Progenitor cell of endocrine pancreas (in vitro differentiated cells): Measurements from ENCODE around the gene DEFB127. TPM values are rescaled to one million over a fixed set of nuclear protein-coding genes. Genes with fewer than 3 reads are reported as not detected.
A peak's percentile ranks its signal among the peaks of the same experiment; 100 is the strongest.
"Not testable (repeated sequence)": the region's sequence is repeated elsewhere in the genome, so short reads cannot be mapped to it uniquely, and the experiment has no call there.

Experiments
- DNase-seq: peaks from one replicate; pipeline ENCODE4 v3.0.0; 2021; ENCODE audit warnings: low spot score; ENCODE audit not compliant: unreplicated experiment
- H3K27ac Mint-ChIP-seq: 2 replicates; pipeline ENCODE4 v1.8.0; 2021; ENCODE audit warnings: mild to moderate bottlenecking, moderate library complexity, mixed read lengths
- H3K27me3 Mint-ChIP-seq: 2 replicates; pipeline ENCODE4 v1.8.0; 2021; ENCODE audit warnings: mixed read lengths
- H3K36me3 Mint-ChIP-seq: 2 replicates; pipeline ENCODE4 v1.8.0; 2022; ENCODE audit warnings: mixed read lengths; ENCODE audit not compliant: insufficient read depth
- H3K4me1 Mint-ChIP-seq: 2 replicates; pipeline ENCODE4 v1.8.0; 2021; ENCODE audit warnings: low read depth, mixed read lengths
- H3K4me3 Mint-ChIP-seq: 2 replicates; pipeline ENCODE4 v1.8.0; 2021; ENCODE audit warnings: low read depth, mild to moderate bottlenecking, moderate library complexity, mixed read lengths
- H3K9me3 Mint-ChIP-seq: 2 replicates; pipeline ENCODE4 v1.8.0; 2021; ENCODE audit warnings: low read depth, mixed read lengths
- CTCF ChIP-seq: fragments of 200-600 bp; sonication (generic); IDR thresholded peaks from one replicate; pipeline ENCODE4 v1.5.0; 2021; ENCODE audit warnings: antibody characterized with exemption, mild to moderate bottlenecking; ENCODE audit not compliant: unreplicated experiment
- long read RNA-seq: library from polyadenylated mRNA; unstranded; transcript quantifications from one replicate; pipeline ENCODE4 v2.0.0, GENCODE V29; 2020
- total RNA-seq: library from RNA; stranded (reverse); gene quantifications from 2 replicates; pipeline ENCODE4 v1.2.1, GENCODE V29; 2021

Gene DEFB127
- total RNA-seq, result not detected in 2 replicates
- long read RNA-seq, result 0 reads

- H3K9me3 Mint-ChIP-seq, result no peaks in the 10 kb centered on the region
- H3K36me3 Mint-ChIP-seq, result no peaks in the 10 kb centered on the region
- TF ChIP-seq CTCF, result no peak
- no peak within 1 kb of the TSS for H3K4me3 Mint-ChIP-seq
- DNase-seq, result no peak
- H3K27me3 Mint-ChIP-seq, result peaks cover 24% of the 10 kb centered on the region
- no peak within 1 kb of the TSS for H3K27ac Mint-ChIP-seq
- H3K4me1 Mint-ChIP-seq, result peaks cover 3% of the 10 kb centered on the region
These were observed at the start of gene DEFB127 for GRCh38 chr20:157154-157553. TSS of gene DEFB127 (plus strand) at chr20:157454. CDS start at chr20:157545, 91 bp downstream.

- H3K4me1 Mint-ChIP-seq, result no peaks in the 10 kb centered on the region
- H3K4me3 Mint-ChIP-seq, result no peak overlapping the region
- TF ChIP-seq CTCF, result no peak
- no peak overlapping the region for H3K27ac Mint-ChIP-seq
- DNase-seq, result no peak
- no peaks in the 10 kb centered on the region for H3K36me3 Mint-ChIP-seq
- H3K27me3 Mint-ChIP-seq, result no peaks in the 10 kb centered on the region
- H3K9me3 Mint-ChIP-seq, result peaks cover 6% of the 10 kb centered on the region
These were observed 44.9 kb upstream of the DEFB127 start for GRCh38 chr20:112396-112795.

GRCh38 chr20:117518-117917 is 39.7 kb upstream of the DEFB127 start:
- H3K27me3 Mint-ChIP-seq, result peaks cover 4% of the 10 kb centered on the region
- H3K9me3 Mint-ChIP-seq, result peaks cover 5% of the 10 kb centered on the region

GRCh38 chr20:129786-130323 is 27.4 kb upstream of the DEFB127 start:
- not testable (repeated sequence) for H3K27me3 Mint-ChIP-seq, DNase-seq, H3K9me3 Mint-ChIP-seq, H3K4me1 Mint-ChIP-seq, H3K36me3 Mint-ChIP-seq
- peak overlapping the region; percentile 41 for H3K27ac Mint-ChIP-seq
- peak overlapping the region; percentile 55 for H3K4me3 Mint-ChIP-seq

More at GRCh38 chr20:117518-117917, 39.7 kb upstream of the DEFB127 start:
- Mint-ChIP-seq H3K27ac (no peak overlapping the region), H3K4me1 (no peaks in the 10 kb centered on the region), H3K4me3 (no peak overlapping the region), H3K36me3 (no peaks in the 10 kb centered on the region)
- no peak for TF ChIP-seq CTCF
- no peak for DNase-seq

GRCh38 chr20:137668-138490 is 19.4 kb upstream of the DEFB127 start:
- Mint-ChIP-seq H3K36me3 (no peaks in the 10 kb centered on the region), H3K27ac (no peak overlapping the region), H3K4me1 (no peaks in the 10 kb centered on the region), H3K9me3 (peaks cover 20% of the 10 kb centered on the region), H3K27me3 (peaks cover 12% of the 10 kb centered on the region), H3K4me3 (no peak overlapping the region)
- TF ChIP-seq CTCF, result no peak
- no peak for DNase-seq

- Mint-ChIP-seq H3K9me3 (peaks cover 11% of the 10 kb centered on the region), H3K36me3 (no peaks in the 10 kb centered on the region), H3K27me3 (peaks cover 30% of the 10 kb centered on the region), H3K4me1 (no peaks in the 10 kb centered on the region), H3K27ac (no peak within 1 kb of the TSS), H3K4me3 (no peak within 1 kb of the TSS)
- DNase-seq, result no peak
- TF ChIP-seq CTCF, result no peak
These were observed 15.0 kb upstream of the DEFB127 start, which contains the start of gene DEFB126 for GRCh38 chr20:142290-142689. TSS of gene DEFB126 (plus strand) at chr20:142590. CDS start at chr20:142629, 39 bp downstream.
